ENCODE measurements around the gene DCDC2.

DCDC2 gene

DNA sequence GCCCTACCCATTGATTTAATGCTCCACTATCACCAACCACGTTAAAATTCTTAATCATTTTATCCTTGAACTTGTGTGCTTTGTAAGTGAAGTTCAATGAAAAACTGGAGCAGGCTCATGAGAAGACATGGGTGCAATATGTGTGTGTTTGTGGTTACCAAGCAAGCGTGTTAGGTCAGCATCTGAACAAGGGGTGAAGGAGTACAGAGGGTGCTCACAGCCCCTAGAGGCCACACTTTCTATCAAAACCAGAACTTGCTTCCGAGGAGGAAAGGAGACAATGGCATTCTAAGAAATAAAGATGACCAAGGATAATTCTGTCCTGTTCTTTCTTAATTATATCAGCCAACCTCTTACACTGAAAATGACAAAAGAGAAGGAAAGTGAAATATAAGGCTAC, 138.2 kb downstream of the DCDC2 start:
- TF ChIP-seq, protein P1, sequence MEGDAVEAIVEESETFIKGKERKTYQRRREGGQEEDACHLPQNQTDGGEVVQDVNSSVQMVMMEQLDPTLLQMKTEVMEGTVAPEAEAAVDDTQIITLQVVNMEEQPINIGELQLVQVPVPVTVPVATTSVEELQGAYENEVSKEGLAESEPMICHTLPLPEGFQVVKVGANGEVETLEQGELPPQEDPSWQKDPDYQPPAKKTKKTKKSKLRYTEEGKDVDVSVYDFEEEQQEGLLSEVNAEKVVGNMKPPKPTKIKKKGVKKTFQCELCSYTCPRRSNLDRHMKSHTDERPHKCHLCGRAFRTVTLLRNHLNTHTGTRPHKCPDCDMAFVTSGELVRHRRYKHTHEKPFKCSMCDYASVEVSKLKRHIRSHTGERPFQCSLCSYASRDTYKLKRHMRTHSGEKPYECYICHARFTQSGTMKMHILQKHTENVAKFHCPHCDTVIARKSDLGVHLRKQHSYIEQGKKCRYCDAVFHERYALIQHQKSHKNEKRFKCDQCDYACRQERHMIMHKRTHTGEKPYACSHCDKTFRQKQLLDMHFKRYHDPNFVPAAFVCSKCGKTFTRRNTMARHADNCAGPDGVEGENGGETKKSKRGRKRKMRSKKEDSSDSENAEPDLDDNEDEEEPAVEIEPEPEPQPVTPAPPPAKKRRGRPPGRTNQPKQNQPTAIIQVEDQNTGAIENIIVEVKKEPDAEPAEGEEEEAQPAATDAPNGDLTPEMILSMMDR (IDR thresholded peaks at IDR 0.05) = no peak

DNA sequence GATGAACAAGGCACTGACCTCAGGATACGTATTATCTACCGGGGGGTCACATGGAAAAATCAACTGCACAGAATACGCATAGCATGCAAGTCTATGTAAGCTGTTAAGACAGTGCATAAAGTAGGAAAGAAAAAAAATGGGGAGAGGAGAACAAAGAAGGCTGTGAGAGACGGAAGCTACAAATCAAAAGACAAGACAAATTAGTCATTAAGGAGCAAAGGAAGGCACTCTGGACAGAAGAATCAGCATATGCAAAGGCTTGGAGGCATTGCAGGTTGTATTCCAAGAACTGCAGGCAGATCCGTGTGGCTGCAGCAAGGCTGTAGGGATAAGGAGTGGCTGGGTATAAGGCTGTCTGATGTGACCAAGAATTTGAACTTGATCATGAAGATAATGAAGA, 142.9 kb downstream of the DCDC2 start:
- TF ChIP-seq, protein P1 (IDR thresholded peaks at IDR 0.05) = no peak

DNA sequence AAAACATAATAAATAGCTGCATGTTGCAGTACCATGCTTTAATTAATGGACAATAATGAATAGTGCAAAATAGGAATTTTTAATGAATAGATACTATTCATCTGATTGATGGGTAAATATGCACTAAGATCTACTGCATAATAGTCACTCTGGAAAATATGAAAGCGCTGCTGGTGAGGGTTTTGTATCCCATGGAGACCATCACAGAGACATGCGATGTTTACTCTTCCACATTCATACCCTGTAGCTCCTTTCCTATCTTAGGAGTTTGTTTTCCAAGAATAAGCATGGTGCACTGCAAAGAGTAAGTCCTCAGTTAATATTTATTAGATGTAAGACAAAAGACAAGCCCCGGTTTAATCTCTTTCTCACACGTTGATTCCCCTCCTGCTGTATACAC, 150.4 kb downstream of the DCDC2 start:
- TF ChIP-seq, protein P1 (IDR thresholded peaks at IDR 0.05) = no peak

DNA sequence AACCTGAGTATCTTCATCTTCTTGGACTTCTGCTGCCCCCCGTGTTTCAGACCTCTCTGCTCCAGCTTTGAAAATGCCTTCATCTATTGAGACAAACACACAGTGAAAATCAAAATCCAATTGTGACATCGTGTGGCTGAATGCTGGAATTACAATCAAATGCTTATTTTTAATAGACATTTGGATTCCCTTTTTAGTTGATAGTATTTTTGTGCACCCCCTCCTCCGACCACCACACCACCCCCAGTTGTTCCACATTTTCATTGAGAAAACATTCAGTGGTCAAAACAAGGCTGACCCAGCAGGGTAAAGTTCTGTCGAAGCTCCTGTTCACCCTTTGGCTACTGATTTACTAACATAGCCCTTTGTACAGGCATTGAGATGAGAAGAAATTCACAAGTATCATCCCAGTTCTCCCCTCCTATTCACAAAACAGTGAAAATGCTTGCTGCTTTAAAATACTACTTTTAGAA, 152.8 kb downstream of the DCDC2 start:
- TF ChIP-seq, protein P1 (IDR thresholded peaks at IDR 0.05) = peak; percentile 58

DNA sequence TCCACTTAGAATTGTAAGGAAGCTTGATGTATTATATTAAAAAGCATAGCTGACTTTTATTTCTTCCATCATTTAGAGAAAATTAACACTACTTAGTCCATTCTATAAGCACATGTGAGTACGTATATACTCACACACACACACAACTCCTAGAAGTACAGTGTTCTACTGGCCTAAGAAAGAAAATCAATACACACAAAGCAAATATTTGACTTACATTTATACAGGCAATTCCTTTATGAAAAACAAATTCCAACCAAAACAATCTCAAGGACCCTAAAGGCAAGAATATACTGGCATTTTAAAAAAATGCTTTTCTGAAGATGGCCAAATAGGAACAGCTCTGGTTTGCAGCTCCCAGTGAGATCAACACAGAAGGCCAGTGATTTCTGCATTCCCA, 160.0 kb downstream of the DCDC2 start:
- TF ChIP-seq, protein P1 (IDR thresholded peaks at IDR 0.05) = no peak

DNA sequence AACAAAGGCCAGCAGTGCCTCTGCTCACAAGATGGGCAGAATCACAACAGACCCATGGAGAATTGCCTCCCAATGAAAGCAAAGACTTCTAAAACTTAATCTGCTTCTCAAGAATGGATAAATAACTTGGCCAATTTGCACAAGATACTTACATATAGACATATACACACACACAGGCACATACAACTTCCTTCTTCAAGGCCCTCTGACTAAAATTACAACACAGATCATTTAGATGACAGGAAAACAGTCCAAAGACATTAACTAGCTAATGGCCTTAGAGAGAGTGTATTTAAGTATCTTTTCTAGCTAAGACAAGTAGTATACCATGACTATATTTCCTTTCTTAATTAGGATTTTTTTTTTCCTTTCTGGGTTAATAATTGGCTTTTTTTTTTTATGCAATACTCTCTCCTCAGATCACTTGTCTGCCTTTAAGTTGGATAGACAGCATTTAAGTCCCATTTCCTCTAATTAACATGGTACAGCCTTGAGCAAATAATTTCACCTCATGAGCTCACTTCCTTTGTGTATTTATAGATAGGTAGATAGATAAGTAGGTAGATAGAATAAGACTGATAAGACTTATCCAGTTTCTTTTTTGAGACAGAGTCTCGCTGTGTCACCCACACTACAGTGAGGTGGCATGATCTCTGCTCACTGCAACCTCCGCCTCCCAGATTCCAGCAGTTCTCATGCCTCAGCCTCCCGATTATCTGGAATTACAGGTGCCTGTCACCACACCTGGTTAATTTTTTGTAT, 161.8 kb downstream of the DCDC2 start:
- TF ChIP-seq, protein P1 (IDR thresholded peaks at IDR 0.05) = no peak

DNA sequence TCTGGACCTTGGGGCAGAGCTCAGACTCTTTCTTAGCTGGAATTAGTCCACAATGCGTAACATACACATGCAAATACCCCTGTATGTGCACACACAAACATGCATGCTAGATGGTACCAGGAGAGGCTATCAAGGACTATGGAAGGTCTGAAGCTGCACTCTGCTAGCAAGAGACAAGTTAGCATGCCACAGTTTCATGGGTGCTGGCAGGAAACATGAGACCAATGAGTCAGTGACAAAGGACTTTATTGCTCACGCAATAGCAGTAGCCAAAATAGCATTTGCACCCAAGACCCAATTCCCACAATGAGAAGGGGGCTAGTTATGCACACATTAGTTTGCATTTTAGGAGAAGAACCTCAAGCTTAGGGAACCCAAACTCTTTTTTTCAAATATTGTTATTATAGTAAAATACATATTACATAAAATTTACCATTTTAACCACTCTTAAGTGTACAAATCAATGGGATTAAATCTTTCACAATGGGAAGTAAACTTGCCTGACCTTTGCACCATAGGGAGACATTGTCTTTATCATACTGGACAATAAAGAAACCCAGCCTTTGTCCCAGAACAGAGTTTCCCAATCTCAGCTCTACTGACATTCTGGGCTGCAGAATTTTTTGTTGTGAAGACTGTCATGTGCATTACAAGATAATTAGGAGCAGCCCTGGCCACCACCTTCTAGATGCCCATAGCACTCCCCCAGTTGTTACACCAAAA, 162.7 kb downstream of the DCDC2 start:
- TF ChIP-seq, protein P1 (IDR thresholded peaks at IDR 0.05) = no peak

Data from LNCAP (cell line).